Neural cell (in vitro differentiated cells): ENCODE data around the gene CARMIL1. TPM values are rescaled to one million over a fixed set of nuclear protein-coding genes. Genes with fewer than 3 reads are reported as not detected.

Source experiments
- H2AFZ ChIP-seq: fragments of 200-600, 300-800 bp; sonication (generic), shearing (Covaris generic); 2 replicates; pipeline ENCODE4 v1.6.0; 2014; ENCODE audit warnings: low read depth, mild to moderate bottlenecking, antibody characterized with exemption, low read length, moderate library complexity
- H3F3A ChIP-seq: fragments of 200-600 bp; shearing (Covaris generic); 2 replicates; pipeline ENCODE4 v1.6.1; 2016; ENCODE audit warnings: mild to moderate bottlenecking, moderate library complexity, mixed read lengths, antibody characterized with exemption, low read length; ENCODE audit not compliant: insufficient read depth, poor library complexity, severe bottlenecking
- H3K27ac ChIP-seq: fragments of 200-600, 300-800 bp; sonication (generic), shearing (Covaris generic); 2 replicates; pipeline ENCODE4 v1.5.1; 2014; ENCODE audit warnings: mild to moderate bottlenecking, low read length, moderate library complexity
- H3K27me3 ChIP-seq: fragments of 300-800, 200-600 bp; sonication (generic), shearing (Covaris generic); 2 replicates; pipeline ENCODE4 v1.6.0; 2014; ENCODE audit warnings: mild to moderate bottlenecking, low read depth, low read length, moderate library complexity; ENCODE audit not compliant: insufficient read depth
- H3K36me3 ChIP-seq: fragments of 300-800, 200-600 bp; sonication (generic), shearing (Covaris generic); 2 replicates; pipeline ENCODE4 v1.5.1; 2014; ENCODE audit warnings: mild to moderate bottlenecking, antibody characterized with exemption, low read length, moderate library complexity; ENCODE audit not compliant: insufficient read depth
- H3K4me2 ChIP-seq: fragments of 300-800, 200-600 bp; sonication (generic), shearing (Covaris generic); 2 replicates; pipeline ENCODE4 v1.6.0; 2014; ENCODE audit warnings: mild to moderate bottlenecking, low read length
- H3K4me3 ChIP-seq: fragments of 300-800, 200-600 bp; sonication (generic), shearing (Covaris generic); 2 replicates; pipeline ENCODE4 v1.5.1; 2014; ENCODE audit warnings: mild to moderate bottlenecking, low read length, moderate library complexity
- H3K79me2 ChIP-seq: fragments of 200-600 bp; shearing (Covaris generic); replicated peaks from 2 replicates; pipeline ENCODE4 v1.6.0; 2014; ENCODE audit warnings: mild to moderate bottlenecking, low read length, moderate library complexity; ENCODE audit not compliant: insufficient read depth
- H3K9ac ChIP-seq: fragments of 300-800, 200-600 bp; sonication (generic), shearing (Covaris generic); 2 replicates; pipeline ENCODE4 v1.6.1; 2016; ENCODE audit warnings: mild to moderate bottlenecking, low read length, mixed read lengths
- H3K9me2 ChIP-seq: fragments of 200-600 bp; shearing (Covaris generic); 2 replicates; pipeline ENCODE4 v1.6.1; 2016; ENCODE audit warnings: mild to moderate bottlenecking, low read length, mixed read lengths; ENCODE audit not compliant: insufficient read depth
- H3K9me3 ChIP-seq: fragments of 200-600, 300-800 bp; sonication (generic), shearing (Covaris generic); 2 replicates; pipeline ENCODE4 v1.6.1; 2016; ENCODE audit warnings: mild to moderate bottlenecking, mixed run types, low read length, moderate library complexity, mixed read lengths
- H4K20me1 ChIP-seq: fragments of 200-600 bp; shearing (Covaris generic); 2 replicates; pipeline ENCODE4 v1.6.1; 2016; ENCODE audit warnings: mild to moderate bottlenecking, mixed run types; ENCODE audit not compliant: insufficient read depth
- EP300 ChIP-seq: fragments of 450-650 bp; conservative IDR thresholded peaks from 2 replicates; pipeline ENCODE4 v1.6.1; 2014; ENCODE audit warnings: antibody characterized with exemption, mild to moderate bottlenecking, moderate library complexity; ENCODE audit not compliant: poor library complexity, severe bottlenecking
- EZH2 ChIP-seq: fragments of 200-600, 300-800 bp; shearing (Covaris generic), sonication (generic); IDR thresholded peaks from 2 replicates; pipeline ENCODE4 v1.6.1; 2014; ENCODE audit warnings: antibody characterized with exemption, low read length, borderline replicate concordance, mild to moderate bottlenecking; ENCODE audit not compliant: insufficient read depth, poor library complexity, severe bottlenecking
- MXI1 ChIP-seq: fragments of 450-650 bp; conservative IDR thresholded peaks from 2 replicates; pipeline ENCODE4 v1.6.1; 2014; ENCODE audit warnings: antibody characterized with exemption, mild to moderate bottlenecking; ENCODE audit not compliant: poor library complexity, severe bottlenecking
- POLR2AphosphoS5 ChIP-seq: IDR thresholded peaks from 2 replicates; pipeline ENCODE4 v1.6.1; 2012
- RAD21 ChIP-seq: fragments of 450-650 bp; conservative IDR thresholded peaks from 2 replicates; pipeline ENCODE4 v1.6.1; 2014; ENCODE audit warnings: antibody characterized with exemption, mild to moderate bottlenecking, moderate library complexity
- REST ChIP-seq: IDR thresholded peaks from 2 replicates; pipeline ENCODE4 v1.6.1; 2012; ENCODE audit warnings: borderline replicate concordance
- SMC3 ChIP-seq: fragments of 450-650 bp; conservative IDR thresholded peaks from 2 replicates; pipeline ENCODE4 v1.6.1; 2014; ENCODE audit warnings: antibody characterized with exemption, mild to moderate bottlenecking, moderate library complexity; ENCODE audit not compliant: poor library complexity
- TAF1 ChIP-seq: IDR thresholded peaks from 2 replicates; pipeline ENCODE4 v1.6.1; 2012; ENCODE audit warnings: low read depth
- polyA plus RNA-seq: library from polyadenylated mRNA; depleted of rRNA; stranded (reverse); fragments of >200 nt; gene quantifications from 2 replicates; pipeline ENCODE4 v1.2.3, GENCODE V29; 2014
- TF ChIP-seq, protein P1 (sequence below): fragments of 450-650 bp; IDR thresholded peaks from 2 replicates; pipeline ENCODE4 v1.5.1; 2014; ENCODE audit warnings: antibody characterized with exemption, mild to moderate bottlenecking, moderate library complexity; ENCODE audit not compliant: poor library complexity, severe bottlenecking

The CARMIL1 gene
- polyA plus RNA-seq, 1 donor from 2014 or later: 5.3 TPM

DNA sequence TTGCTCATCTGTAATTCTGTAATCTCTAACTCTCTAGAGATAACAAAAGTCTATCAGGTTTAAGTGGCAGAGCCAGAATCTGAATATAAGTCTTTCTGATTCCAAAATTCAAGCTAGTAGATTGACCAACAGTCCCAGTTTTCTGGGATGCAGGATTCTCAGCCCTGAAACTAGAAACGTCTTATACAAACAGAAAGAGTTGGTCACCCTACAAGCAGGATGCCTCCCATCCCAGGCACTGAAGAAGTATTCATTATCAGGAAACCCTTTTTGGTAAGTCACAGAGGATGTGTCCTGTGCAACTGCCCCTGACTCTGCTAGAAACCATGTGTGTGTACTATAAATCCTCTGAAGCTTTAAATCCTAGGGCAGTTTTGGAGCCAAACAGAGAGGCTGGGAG, 135.0 kb downstream of the CARMIL1 start:
- no peaks in the 10 kb centered on the region for H3K9me3 ChIP-seq
- H3K36me3 ChIP-seq: no peaks in the 10 kb centered on the region
- no peaks in the 10 kb centered on the region for H3F3A ChIP-seq
- no peaks in the 10 kb centered on the region for H3K27me3 ChIP-seq
- H4K20me1 ChIP-seq: no peaks in the 10 kb centered on the region
- H3K9me2 ChIP-seq: no peaks in the 10 kb centered on the region
- no peak overlapping the region for H3K4me3 ChIP-seq
- no peak overlapping the region for H3K4me2 ChIP-seq
- no peak overlapping the region for H3K27ac ChIP-seq
- H3K9ac ChIP-seq: no peak overlapping the region
- no peak for TF ChIP-seq RAD21
- no peak for TF ChIP-seq MXI1
- no peak for TF ChIP-seq EZH2
- no peak for TF ChIP-seq REST
- no peak for TF ChIP-seq POLR2AphosphoS5
- TF ChIP-seq, protein P1, sequence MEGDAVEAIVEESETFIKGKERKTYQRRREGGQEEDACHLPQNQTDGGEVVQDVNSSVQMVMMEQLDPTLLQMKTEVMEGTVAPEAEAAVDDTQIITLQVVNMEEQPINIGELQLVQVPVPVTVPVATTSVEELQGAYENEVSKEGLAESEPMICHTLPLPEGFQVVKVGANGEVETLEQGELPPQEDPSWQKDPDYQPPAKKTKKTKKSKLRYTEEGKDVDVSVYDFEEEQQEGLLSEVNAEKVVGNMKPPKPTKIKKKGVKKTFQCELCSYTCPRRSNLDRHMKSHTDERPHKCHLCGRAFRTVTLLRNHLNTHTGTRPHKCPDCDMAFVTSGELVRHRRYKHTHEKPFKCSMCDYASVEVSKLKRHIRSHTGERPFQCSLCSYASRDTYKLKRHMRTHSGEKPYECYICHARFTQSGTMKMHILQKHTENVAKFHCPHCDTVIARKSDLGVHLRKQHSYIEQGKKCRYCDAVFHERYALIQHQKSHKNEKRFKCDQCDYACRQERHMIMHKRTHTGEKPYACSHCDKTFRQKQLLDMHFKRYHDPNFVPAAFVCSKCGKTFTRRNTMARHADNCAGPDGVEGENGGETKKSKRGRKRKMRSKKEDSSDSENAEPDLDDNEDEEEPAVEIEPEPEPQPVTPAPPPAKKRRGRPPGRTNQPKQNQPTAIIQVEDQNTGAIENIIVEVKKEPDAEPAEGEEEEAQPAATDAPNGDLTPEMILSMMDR: no peak
- no peak for TF ChIP-seq TAF1
- TF ChIP-seq EP300: no peak
- TF ChIP-seq SMC3: no peak
- no peaks in the 10 kb centered on the region for H3K79me2 ChIP-seq
- no peak overlapping the region for H2AFZ ChIP-seq

DNA sequence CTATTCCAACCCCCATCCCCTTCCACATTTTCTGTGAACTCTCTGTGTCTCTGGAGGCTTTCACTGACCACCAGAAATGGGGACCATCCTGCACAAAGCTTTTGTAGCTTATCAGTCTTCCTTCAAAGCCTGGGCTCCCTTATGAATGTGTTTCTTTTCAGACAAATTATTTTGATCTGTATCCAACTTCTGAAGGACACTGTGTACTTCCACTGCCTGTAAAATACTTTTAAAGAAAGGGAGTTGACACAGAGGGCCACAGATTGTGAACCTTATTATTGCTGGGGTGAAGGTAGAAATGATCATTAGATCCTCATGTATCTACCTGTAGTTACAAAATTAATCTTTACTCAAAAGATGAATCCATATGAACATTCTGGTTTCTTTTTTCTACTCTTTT, 135.6 kb downstream of the CARMIL1 start:
- no peak for TF ChIP-seq EZH2
- no peak for TF ChIP-seq RAD21
- TF ChIP-seq POLR2AphosphoS5: no peak
- TF ChIP-seq SMC3: no peak
- TF ChIP-seq, protein P1: no peak
- no peak for TF ChIP-seq EP300
- no peak overlapping the region for H3K27ac ChIP-seq

More for the DNA sequence above, 135.6 kb downstream of the CARMIL1 start:
- no peaks in the 10 kb centered on the region for H3K36me3 ChIP-seq
- H3K9ac ChIP-seq: no peak overlapping the region
- H3F3A ChIP-seq: no peaks in the 10 kb centered on the region
- no peak overlapping the region for H2AFZ ChIP-seq
- H3K4me3 ChIP-seq: no peak overlapping the region
- no peaks in the 10 kb centered on the region for H3K27me3 ChIP-seq
- no peaks in the 10 kb centered on the region for H4K20me1 ChIP-seq
- H3K9me3 ChIP-seq: no peaks in the 10 kb centered on the region
- no peaks in the 10 kb centered on the region for H3K79me2 ChIP-seq
- H3K4me2 ChIP-seq: no peak overlapping the region
- no peaks in the 10 kb centered on the region for H3K9me2 ChIP-seq
